ENCODE measurements around the gene TAF13. TPM values are rescaled to one million over a fixed set of nuclear protein-coding genes. Genes with fewer than 3 reads are reported as not detected.

The TAF13 gene
- total and polyA plus RNA-seq, 2 of the 4 experiments (the other 2 are of a cell fraction): 13.1 to 42.5 TPM

- CTCF ChIA-PET: interaction anchor here (0.6 kb wide), 1 partner anchor 465 kb away, joined by 3 read pairs; no protein-coding TSS in a partner anchor
Measured at GRCh38 chr1:109024646-109025045, 51.2 kb downstream of the TAF13 start.

More at GRCh38 chr1:109024646-109025045, 51.2 kb downstream of the TAF13 start:
- Histone ChIP-seq H3K14ac (replicated peaks; ENCODE audit: low read depth, low read length) (no peak overlapping the region), H2BK20ac (ENCODE audit: low read depth, low read length) (no peak overlapping the region), H3K4me1 (ENCODE audit: control insufficient read depth, insufficient read depth, low read length) (peaks cover 5% of the 10 kb centered on the region), H2AFZ (replicated peaks; ENCODE audit: low read length, poor library complexity) (no peak overlapping the region), H3K4me2 (ENCODE audit: low read depth, low read length) (no peak overlapping the region), H3K9ac (ENCODE audit: low read depth, low read length) (no peak overlapping the region), H3K27me3 (ENCODE audit: control insufficient read depth, insufficient read depth, low read length) (no peaks in the 10 kb centered on the region), H3K27ac (ENCODE audit: insufficient read depth, low read length) (no peak overlapping the region), H3K36me3 (ENCODE audit: control insufficient read depth, insufficient read depth, low read length) (peaks cover 5% of the 10 kb centered on the region), H4K91ac (ENCODE audit: insufficient read depth, low read depth, low read length) (no peak overlapping the region), H3K56ac (ENCODE audit: extremely low read depth, insufficient read depth, low read length) (no peak overlapping the region), H3K18ac (ENCODE audit: low read depth, low read length) (no peak overlapping the region), H3K9me1 (ENCODE audit: insufficient read depth, low read length) (peaks cover 8% of the 10 kb centered on the region; the same call in 1 of the 2 replicates), H3K4ac (ENCODE audit: low read depth, low read length) (no peak overlapping the region), H2AK9ac (replicated peaks; ENCODE audit: low read depth, low read length, poor library complexity) (no peak overlapping the region), H4K20me1 (ENCODE audit: insufficient read depth, low read length) (peaks cover 24% of the 10 kb centered on the region), H3K9me3 (ENCODE audit: control insufficient read depth, insufficient read depth, low read length) (no peaks in the 10 kb centered on the region), H2BK15ac (ENCODE audit: low read depth, low read length) (no peak overlapping the region), H4K5ac (ENCODE audit: low read depth, low read length) (no peak overlapping the region), H4K8ac (ENCODE audit: low read depth in 2 of 2, low read length in 2 of 2) (no peak overlapping the region), H3K79me1 (ENCODE audit: low read depth in 1 of 2, low read length in 2 of 2) (peaks cover 25 to 51% of the 10 kb centered on the region in 2 experiments), H2BK120ac (ENCODE audit: low read depth, low read length) (no peak overlapping the region), H2AK5ac (ENCODE audit: low read depth, low read length) (no peak overlapping the region), H2BK5ac (ENCODE audit: low read depth, low read length, poor library complexity, severe bottlenecking) (no peak overlapping the region), H3K4me3 (ENCODE audit: insufficient read depth, low read depth, low read length) (no peak overlapping the region), H3K23ac (ENCODE audit: low read depth, low read length) (no peak overlapping the region)
- intact Hi-C loops (cut with micrococcal nuclease) (no loop called here), dilution Hi-C loops (cut with HindIII; ENCODE audit: low sequenced_read_pairs, unreplicated experiment) (no loop called here), in situ Hi-C loops (cut with MboI; ENCODE audit: low sequenced_read_pairs) (no loop called here)
- TF ChIP-seq CTCF (conservative IDR thresholded peaks at IDR 0.05; ENCODE audit: low read depth, low read length) (0 out of 2 replicates have a peak, but pooled peaks have one; percentile 4), FOS (IDR thresholded peaks at IDR 0.05; ENCODE audit: low read depth, low read length) (no peak)
- ATAC-seq (ENCODE audit: low read depth): peak; percentile 79
- peak; percentile 58 for DNase-seq
- no CpG with 5 or more reads among the region's 2 CpGs for WGBS, 2 experiments (ENCODE audit: extremely low coverage in 2 of 2, insufficient read length in 1 of 2)
- POLR2A ChIA-PET (ENCODE audit: unreplicated experiment): no interaction called here
- no TSS peak for BruUV-seq (replicated peaks)

Measured in IMR-90 (cell line).